OCI-M2 (cell line): ENCODE results near the gene CLDN6.

Source experiments
- DNase-seq: peaks from one replicate; lab custom pipeline; 2025; ENCODE audit not compliant: unreplicated experiment; lab: John Stamatoyannopoulos, UW

The CLDN6 gene

DNA sequence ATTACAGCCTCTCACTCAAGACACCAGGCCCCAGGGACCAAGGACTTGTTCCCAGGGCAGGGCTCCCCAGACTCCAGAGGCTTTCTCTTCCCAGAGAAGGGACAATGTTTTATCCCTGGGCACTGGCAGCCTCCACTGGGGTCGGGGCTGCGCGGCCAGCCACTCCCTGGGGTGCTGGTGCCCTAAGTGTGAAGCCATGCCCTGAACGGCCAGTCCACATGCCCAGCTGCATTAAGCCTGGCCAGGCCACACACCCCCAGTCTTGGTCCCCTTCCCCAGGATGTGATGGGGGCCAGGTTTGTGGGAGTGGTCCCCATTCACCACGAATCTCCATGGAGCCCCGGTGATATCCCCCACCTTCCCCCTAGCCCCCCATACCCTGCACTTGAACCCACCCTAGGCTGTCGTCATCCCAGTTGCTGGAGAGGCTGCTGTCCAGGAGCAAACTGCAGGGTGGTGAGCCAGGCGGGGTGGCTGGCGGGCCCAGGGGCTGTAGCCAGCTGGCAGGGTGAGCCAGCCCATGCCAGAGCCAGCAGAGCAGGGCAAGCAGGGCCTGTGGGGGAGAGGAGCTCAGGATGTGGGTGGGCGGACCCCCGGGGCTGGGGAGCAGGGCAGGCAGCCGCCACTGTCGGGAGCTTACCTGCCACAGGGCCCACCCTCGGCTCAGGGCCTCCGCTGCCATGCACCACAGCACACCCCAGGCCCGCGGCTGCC is 44.2 kb downstream of the CLDN6 start:
- DNase-seq = no peak

DNA sequence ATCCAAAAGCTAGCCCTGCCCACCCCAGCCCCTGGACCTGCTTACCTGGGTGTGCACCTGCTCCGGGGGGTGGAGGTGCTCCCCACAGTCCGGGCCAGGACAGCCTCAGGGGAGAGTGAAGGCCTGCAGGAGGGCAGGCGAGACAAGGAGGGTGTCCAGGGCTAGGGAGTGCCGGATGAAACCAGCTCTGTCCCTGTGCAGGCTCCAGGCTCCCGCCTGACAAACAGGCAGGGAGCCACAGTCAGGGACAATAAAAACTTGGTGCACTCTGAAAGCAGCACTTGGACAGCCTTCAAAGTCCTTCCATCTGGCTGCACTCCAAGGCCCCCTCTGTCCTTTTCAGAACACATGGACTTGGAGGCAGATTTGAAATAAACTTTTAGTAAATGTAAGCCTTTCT is 44.9 kb downstream of the CLDN6 start:
- DNase-seq = no peak

DNA sequence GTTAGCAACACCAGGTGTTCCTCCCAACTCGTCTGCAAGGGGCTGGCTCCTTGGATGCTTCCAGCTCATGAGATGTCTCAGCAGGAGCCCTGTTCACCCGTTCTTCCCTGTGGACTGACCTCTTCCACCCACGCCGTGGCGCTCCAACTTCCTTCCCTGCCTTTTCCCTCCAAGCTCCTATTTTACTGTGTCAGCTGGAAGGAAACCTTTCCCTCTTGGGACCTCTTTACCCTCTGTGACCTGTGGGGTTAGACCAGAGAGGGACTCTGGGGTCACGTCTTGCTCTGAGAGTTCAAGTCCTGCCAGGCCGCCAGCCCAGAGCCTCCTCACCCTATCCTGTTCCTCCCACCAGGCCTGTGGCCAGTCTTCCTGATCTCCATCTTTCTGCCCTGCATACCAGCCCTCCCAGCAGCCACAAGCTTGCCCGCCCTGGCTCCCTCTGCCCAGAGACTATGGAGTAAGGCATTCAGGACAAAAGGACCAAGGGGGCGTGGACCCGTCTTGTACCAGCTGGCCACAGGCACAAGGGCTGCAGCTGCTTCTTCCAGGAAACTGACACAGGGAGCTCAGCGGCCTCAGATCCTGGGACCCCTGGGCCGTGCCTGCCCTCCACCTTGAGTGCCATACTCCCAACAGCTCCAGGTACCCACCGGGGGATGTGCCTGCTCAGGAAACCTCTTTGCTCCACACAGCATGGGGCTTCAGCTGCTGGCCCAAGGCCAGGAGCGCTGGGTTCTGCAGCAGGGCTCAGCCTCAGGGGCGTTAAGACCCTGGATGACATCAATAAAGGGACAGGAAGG is 45.8 kb downstream of the CLDN6 start:
- no peak for DNase-seq

DNA sequence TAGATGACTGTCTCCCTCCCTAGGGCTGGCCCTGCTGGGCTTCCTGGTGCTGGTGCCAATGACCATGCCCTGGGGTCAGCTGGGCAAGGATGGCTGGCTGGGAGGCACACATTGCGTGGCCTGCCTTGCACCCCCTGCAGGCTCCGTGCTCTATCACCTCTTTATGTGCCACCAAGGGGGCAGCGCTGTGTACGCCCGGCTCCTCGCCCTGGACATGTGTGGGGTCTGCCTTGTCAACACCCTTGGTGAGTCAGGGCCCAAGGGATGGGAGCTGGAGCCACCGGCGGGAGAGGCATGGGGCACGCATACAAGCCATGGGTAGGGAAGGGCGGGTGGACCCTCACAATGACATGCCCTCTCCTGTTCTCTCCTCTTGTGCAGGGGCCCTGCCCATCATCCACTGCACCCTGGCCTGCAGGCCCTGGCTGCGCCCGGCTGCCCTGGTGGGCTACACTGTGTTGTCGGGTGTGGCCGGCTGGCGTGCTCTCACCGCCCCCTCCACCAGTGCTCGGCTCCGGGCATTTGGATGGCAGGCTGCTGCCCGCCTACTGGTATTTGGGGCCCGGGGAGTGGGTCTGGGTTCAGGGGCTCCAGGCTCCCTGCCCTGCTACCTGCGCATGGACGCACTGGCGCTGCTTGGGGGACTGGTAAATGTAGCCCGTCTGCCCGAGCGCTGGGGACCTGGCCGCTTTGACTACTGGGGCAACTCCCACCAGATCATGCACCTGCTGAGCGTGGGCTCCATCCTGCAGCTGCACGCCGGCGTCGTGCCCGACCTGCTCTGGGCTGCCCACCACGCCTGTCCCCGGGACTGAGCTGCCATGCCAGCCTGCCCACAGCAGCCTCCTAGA is 46.6 kb downstream of the CLDN6 start:
- DNase-seq = no peak

DNA sequence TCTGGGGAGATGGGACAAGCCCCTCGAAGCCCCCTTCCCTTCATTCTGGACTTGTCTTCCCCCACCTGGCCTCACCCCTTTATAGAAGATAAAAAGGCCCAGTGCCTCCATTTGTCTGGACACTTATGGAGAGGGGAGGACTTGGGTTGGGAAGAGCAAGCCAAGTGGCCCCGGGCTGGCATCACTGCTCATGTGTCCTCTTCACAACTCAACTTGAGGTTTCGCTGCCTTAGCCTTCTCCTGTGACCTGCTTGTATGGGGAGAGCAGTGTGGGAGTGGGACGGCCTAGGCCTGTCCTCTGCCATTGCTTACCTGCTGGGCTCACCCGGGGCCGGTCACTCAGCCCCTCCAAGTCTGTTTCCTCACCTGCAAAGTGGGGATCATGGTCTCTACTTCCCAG is 47.4 kb downstream of the CLDN6 start:
- no peak for DNase-seq

DNA sequence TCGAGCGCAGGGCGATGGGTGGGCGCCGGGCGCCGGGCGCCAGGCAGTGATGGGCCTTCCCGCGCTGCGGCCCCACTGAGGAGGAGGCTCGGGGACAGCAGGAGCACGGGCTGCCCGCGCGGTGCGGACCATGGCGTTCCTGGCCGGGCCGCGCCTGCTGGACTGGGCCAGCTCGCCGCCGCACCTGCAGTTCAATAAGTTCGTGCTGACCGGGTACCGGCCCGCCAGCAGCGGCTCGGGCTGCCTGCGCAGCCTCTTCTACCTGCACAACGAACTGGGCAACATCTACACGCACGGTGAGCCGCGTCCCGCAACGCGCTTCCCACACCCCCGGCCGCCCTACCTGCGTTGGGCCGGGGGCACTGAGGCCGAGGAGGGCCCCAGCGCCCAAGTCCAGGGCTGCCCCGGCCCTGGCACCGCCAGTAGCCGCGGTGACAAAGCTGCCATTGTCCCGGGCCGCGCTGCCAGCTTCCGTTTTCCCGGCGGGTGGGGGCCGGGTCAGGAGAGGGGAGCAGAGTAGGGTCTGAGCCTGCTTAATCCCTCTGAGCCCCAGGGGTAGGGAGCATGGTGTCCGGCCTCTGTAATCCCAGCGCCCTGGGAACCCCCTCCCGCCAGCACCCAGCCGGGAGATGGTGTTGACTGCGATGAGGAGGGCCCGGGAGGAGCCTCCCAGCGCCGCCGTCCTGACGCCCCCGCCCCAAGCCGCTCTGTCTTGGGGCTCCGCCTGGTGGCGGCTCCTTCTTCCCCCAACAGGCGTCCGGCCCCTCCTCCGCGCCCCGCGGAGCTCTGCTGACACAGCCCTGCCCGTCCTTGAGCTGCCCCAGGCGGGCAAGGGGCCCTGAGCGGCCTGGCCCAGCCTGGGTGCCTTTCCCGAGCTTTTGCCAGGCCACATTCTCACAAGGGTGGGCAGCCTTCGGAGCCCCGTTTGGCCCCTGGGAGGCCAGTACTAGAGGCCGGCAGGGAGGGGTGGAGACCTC is 48.1 kb downstream of the CLDN6 start:
- peak; percentile 22 for DNase-seq

DNA sequence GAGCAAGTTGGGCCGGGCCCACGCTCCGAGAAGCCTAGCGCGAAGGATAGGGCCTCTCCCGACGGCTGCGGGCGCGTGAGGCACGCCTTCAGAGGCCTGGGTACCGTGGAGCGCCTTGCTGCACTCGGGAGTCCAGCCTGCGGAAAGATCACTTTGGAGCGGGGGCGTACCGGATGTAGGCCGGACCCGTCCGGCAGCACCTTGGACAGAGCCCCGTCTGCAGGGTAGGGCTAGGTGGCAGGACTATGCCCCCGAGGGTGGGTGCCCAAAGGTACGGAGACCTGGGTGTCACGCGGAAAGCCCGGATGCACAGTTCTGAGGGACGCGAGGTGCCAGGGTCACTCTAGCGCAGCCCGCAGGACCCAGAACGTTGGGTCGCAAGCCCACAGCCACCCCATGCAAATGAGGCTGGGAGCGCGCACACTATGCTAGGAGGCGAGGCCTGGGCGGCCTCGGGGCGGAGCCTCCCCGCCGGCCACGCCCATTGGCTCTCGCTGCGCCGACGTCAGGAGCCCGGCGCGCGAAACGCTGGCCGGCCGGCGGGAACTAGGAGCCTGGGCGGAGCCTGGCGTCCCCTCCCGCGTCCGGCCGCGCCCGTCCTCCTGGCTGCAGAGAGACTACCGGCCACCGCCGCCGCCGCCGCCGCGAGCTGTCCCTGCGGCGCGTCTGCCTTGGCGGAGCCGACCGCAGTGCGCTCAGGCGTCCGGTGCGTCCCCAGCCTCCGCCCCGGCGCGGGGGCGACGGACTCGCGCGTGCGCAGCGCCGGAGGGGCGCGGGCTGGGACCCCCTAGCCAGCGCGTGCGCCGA is 49.0 kb downstream of the CLDN6 start, which contains the start of gene PAQR4:
Gene PAQR4, plus strand, starts transcription at position 611 of the 807 bp plus-strand sequence. CDS start 327 bp downstream, outside the sequence.
- peak; percentile 51 for DNase-seq

DNA sequence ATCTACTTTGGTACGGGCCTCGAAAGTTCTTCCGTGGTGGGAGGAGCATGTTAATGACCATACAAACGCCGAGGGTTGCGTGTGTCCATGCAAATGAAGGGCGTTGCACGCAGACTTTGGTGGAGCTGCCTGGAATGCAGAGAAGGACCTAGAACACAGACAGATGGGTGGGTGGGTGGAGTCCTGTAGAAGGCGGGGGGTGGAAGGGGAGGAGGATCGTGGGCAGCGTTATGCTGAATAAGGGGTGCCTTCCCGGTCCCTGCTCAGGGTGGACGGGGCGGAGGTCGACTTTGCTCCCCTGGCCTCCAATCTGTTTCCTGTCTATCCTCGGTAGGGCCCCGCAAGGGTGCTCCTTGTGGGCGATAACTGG is 49.6 kb downstream of the CLDN6 start:
- no peak for DNase-seq

DNA sequence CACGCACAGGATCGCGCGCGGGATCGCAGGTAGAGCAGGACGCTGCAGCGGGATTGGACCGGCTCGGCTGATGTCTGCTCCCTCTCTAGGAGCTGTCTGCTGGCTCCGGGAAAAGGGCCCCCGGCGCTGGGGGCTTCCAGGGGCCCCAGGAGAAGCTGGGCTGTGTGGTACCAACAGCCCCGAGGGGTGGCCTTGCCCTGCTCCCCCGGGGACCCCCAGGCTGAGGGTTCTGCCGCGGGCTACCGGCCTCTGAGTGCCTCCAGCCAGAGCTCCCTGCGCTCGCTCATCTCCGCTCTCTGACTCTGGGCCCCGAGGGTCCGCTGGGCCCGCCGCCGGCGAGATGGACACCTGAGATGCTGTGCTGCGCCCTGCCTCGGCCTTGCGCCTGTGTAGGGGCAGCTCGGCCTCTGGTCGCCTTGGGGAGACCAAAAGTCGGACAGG is 50.2 kb downstream of the CLDN6 start:
- DNase-seq = no peak

DNA sequence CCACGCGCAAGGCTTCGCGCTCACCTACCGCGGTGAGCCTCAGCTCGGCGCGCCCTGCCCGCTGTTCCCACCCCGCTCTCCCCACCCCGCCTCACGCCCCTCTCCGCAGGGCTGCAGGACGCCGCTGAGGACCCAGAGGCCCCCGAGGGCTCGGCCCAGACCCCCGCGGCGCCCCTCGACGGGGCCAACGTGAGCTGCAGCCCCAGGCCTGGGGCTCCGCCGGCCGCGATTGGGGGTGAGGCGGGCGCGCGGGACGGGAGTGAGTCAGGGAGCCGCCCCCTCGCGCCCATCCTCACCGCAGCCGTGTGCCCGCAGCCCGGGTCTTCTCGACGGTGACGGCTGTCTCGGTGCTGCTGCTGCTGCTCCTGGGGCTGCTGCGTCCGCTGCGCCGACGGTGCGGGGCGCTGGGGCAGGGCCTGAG is 50.8 kb downstream of the CLDN6 start:
- DNase-seq = no peak

DNA sequence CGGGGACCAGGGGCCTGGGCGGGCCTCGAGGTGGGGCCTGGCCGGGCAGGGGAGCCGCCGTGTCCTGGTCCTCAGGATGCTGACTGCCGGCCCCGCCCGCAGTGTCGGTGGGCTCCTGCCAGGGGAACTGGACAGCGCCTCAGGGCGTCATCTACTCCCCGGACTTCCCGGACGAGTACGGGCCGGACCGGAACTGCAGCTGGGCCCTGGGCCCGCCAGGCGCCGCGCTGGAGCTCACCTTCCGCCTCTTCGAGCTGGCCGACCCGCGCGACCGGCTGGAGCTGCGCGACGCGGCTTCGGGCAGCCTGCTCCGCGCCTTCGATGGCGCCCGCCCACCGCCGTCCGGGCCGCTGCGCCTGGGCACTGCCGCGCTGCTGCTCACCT is 51.2 kb downstream of the CLDN6 start:
- DNase-seq = no peak

DNA sequence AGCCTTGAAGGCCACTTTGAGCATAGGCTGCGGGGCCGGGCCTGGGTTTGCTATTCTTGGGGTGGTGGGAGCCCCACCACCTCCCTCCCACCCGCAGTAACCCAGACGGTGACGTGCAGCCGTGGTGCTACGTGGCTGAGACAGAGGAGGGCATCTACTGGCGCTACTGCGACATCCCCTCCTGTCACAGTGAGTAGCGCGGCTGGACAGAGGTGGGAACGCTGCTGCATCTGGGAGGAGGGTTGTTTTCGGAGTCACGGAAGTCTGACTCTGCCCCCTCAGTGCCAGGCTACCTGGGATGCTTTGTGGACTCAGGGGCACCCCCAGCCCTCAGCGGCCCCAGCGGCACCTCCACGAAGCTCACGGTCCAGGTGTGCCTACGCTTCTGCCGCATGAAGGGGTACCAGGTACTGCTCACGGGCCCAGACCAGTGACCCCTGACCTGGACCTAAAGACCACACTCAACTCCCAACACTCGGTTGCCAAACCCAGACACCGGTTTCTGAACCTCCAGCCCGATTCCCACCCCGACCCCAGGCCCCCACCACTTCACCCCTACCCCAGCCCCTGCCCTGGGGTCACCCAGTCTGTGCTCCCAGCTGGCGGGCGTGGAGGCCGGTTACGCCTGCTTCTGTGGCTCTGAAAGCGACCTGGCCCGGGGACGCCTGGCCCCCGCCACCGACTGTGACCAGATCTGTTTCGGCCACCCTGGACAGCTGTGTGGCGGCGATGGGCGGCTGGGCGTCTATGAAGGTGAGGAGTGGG is 51.8 kb downstream of the CLDN6 start:
- no peak for DNase-seq
